ENCODE results near the gene IGSF8. TPM values are rescaled to one million over a fixed set of nuclear protein-coding genes. Genes with fewer than 3 reads are reported as not detected.
A peak's percentile ranks its signal among the peaks of the same experiment; 100 is the strongest.

The IGSF8 gene
- total RNA-seq, 1 experiment from 2014 or later, result 14.0 TPM

DNA sequence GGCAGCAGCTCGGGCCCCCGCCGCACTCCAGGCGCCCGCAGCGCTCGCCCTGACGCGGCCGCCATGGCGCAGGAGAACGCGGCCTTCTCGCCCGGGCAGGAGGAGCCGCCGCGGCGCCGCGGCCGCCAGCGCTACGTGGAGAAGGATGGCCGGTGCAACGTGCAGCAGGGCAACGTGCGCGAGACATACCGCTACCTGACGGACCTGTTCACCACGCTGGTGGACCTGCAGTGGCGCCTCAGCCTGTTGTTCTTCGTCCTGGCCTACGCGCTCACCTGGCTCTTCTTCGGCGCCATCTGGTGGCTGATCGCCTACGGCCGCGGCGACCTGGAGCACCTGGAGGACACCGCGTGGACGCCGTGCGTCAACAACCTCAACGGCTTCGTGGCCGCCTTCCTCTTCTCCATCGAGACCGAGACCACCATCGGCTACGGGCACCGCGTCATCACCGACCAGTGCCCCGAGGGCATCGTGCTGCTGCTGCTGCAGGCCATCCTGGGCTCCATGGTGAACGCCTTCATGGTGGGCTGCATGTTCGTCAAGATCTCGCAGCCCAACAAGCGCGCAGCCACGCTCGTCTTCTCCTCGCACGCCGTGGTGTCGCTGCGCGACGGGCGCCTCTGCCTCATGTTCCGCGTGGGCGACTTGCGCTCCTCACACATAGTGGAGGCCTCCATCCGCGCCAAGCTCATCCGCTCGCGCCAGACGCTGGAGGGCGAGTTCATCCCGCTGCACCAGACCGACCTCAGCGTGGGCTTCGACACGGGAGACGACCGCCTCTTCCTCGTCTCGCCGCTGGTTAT is 14.2 kb downstream of the IGSF8 start:
- TF ChIP-seq EZH2 (IDR thresholded peaks at IDR 0.05; ENCODE audit: borderline replicate concordance, low read depth, low read length, poor library complexity, severe bottlenecking), result no peak
- TF ChIP-seq, protein P1, sequence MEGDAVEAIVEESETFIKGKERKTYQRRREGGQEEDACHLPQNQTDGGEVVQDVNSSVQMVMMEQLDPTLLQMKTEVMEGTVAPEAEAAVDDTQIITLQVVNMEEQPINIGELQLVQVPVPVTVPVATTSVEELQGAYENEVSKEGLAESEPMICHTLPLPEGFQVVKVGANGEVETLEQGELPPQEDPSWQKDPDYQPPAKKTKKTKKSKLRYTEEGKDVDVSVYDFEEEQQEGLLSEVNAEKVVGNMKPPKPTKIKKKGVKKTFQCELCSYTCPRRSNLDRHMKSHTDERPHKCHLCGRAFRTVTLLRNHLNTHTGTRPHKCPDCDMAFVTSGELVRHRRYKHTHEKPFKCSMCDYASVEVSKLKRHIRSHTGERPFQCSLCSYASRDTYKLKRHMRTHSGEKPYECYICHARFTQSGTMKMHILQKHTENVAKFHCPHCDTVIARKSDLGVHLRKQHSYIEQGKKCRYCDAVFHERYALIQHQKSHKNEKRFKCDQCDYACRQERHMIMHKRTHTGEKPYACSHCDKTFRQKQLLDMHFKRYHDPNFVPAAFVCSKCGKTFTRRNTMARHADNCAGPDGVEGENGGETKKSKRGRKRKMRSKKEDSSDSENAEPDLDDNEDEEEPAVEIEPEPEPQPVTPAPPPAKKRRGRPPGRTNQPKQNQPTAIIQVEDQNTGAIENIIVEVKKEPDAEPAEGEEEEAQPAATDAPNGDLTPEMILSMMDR (conservative IDR thresholded peaks at IDR 0.05; ENCODE audit: low read depth, low read length), result peak; percentile 59
- ChIA-PET POLR2A (ENCODE audit: low non-redundant PET) (no interaction called here), CTCF (interaction anchor here (1.2 kb wide), 1 partner anchor 168 kb away, joined by 4 read pairs; no protein-coding TSS in a partner anchor)
- BruUV-seq (replicated peaks), result no TSS peak
- H3K9me3 ChIP-seq (ENCODE audit: low read depth, low read length, poor library complexity, severe bottlenecking), result no peaks in the 10 kb centered on the region
- no peak for DNase-seq (ENCODE audit: low spot score)
- intact Hi-C loops (cut with micrococcal nuclease; ENCODE audit: unreplicated experiment), result no loop called here
- H3K4me3 ChIP-seq (ENCODE audit: low read depth, low read length, poor library complexity, severe bottlenecking), result no peak overlapping the region
- H3K36me3 ChIP-seq (ENCODE audit: insufficient read depth, low read length, poor library complexity, severe bottlenecking), result no peaks in the 10 kb centered on the region
- H3K27me3 ChIP-seq (replicated peaks; ENCODE audit: insufficient read depth, low read depth, low read length, poor library complexity), result peaks cover 41% of the 10 kb centered on the region
- H3K27ac ChIP-seq (ENCODE audit: low read depth, low read length, poor library complexity, severe bottlenecking), result no peak overlapping the region
- H3K4me1 ChIP-seq (ENCODE audit: insufficient read depth, low read length, poor library complexity, severe bottlenecking), result no peaks in the 10 kb centered on the region

DNA sequence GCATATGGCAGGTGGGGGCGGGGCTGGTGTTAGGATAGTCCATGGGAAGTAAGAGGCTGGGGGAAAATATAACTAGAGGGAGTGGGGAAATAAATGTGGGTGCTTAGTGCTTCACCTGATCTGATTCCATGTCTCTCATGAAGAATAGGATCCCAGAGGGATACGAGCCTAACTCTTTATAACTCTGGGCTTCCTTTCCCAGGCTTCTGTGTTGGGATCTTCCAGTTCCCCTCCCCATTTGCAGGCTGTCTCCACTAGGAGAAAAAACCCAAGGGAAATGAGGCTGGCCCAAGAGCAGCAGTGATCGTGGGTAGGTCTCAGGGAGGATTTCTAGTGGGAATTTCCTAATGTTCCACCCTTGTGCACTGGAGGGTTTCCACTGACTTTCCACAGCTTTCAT is 15.5 kb downstream of the IGSF8 start:
- POLR2A ChIA-PET (ENCODE audit: low non-redundant PET), result no interaction called here

DNA sequence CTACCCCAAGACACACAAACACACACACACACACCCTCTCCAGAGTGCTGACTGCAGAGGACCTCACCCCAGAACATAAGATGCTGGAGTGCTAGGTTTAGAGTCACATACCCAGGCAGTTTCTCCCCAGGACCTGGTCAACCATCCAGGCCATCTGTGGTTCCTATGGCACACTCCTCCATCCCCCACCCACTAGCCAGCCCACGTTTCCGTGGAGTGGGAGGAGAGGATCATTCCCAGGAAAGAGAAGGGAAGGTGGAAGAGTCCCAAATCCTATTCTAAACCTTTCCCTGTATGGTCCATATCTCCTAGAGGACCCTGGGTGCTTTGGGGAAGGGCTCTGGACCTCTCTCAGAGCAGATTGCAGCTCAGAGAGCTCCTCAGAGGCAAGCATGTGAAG is 15.9 kb downstream of the IGSF8 start:
- peaks cover 47% of the 10 kb centered on the region for H3K27me3 ChIP-seq (replicated peaks; ENCODE audit: insufficient read depth, low read depth, low read length, poor library complexity)
- POLR2A ChIA-PET (ENCODE audit: low non-redundant PET), result no interaction called here

More for the DNA sequence above, 15.5 kb downstream of the IGSF8 start:
- H3K27ac ChIP-seq (ENCODE audit: low read depth, low read length, poor library complexity, severe bottlenecking), result no peak overlapping the region
- intact Hi-C loops (cut with micrococcal nuclease; ENCODE audit: unreplicated experiment), result no loop called here
- CTCF ChIA-PET, result no interaction called here
- TF ChIP-seq EZH2 (IDR thresholded peaks at IDR 0.05; ENCODE audit: borderline replicate concordance, low read depth, low read length, poor library complexity, severe bottlenecking), result no peak
- TF ChIP-seq, protein P1 (conservative IDR thresholded peaks at IDR 0.05; ENCODE audit: low read depth, low read length), result no peak
- DNase-seq (ENCODE audit: low spot score), result no peak
- H3K27me3 ChIP-seq (replicated peaks; ENCODE audit: insufficient read depth, low read depth, low read length, poor library complexity), result peaks cover 47% of the 10 kb centered on the region
- BruUV-seq (replicated peaks), result no TSS peak
- H3K4me1 ChIP-seq (ENCODE audit: insufficient read depth, low read length, poor library complexity, severe bottlenecking), result no peaks in the 10 kb centered on the region
- H3K9me3 ChIP-seq (ENCODE audit: low read depth, low read length, poor library complexity, severe bottlenecking), result no peaks in the 10 kb centered on the region
- no peaks in the 10 kb centered on the region for H3K36me3 ChIP-seq (ENCODE audit: insufficient read depth, low read length, poor library complexity, severe bottlenecking)
- H3K4me3 ChIP-seq (ENCODE audit: low read depth, low read length, poor library complexity, severe bottlenecking), result no peak overlapping the region

More for the DNA sequence above, 15.9 kb downstream of the IGSF8 start:
- TF ChIP-seq, protein P1 (conservative IDR thresholded peaks at IDR 0.05; ENCODE audit: low read depth, low read length), result no peak
- no peak for TF ChIP-seq EZH2 (IDR thresholded peaks at IDR 0.05; ENCODE audit: borderline replicate concordance, low read depth, low read length, poor library complexity, severe bottlenecking)
- CTCF ChIA-PET, result no interaction called here
- intact Hi-C loops (cut with micrococcal nuclease; ENCODE audit: unreplicated experiment), result no loop called here
- H3K4me3 ChIP-seq (ENCODE audit: low read depth, low read length, poor library complexity, severe bottlenecking), result no peak overlapping the region
- no peaks in the 10 kb centered on the region for H3K9me3 ChIP-seq (ENCODE audit: low read depth, low read length, poor library complexity, severe bottlenecking)
- DNase-seq (ENCODE audit: low spot score), result no peak
- no peak overlapping the region for H3K27ac ChIP-seq (ENCODE audit: low read depth, low read length, poor library complexity, severe bottlenecking)
- H3K4me1 ChIP-seq (ENCODE audit: insufficient read depth, low read length, poor library complexity, severe bottlenecking), result no peaks in the 10 kb centered on the region
- BruUV-seq (replicated peaks), result no TSS peak
- no peaks in the 10 kb centered on the region for H3K36me3 ChIP-seq (ENCODE audit: insufficient read depth, low read length, poor library complexity, severe bottlenecking)

Data from A673 (cell line).